Spinal cord (tissue), 10 donors: ENCODE data around the gene FBN2. TPM values are rescaled to one million over a fixed set of nuclear protein-coding genes. Genes with fewer than 3 reads are reported as not detected.

Source experiments
- DNase-seq, 6 donors: peaks; one replicate each; pipeline versions ENCODE4 v3.0.0 to v3.0.0-alpha.2; 2013 to 2015; ENCODE audit warnings: low spot score in 6 of 6, low read depth in 4 of 6
- H3K27ac ChIP-seq: one replicate; pipeline ENCODE4 v1.5.1; 2013; ENCODE audit warnings: low read depth, low read length, control low read depth
- H3K27me3 ChIP-seq: one replicate; pipeline ENCODE4 v1.6.1; 2013; ENCODE audit warnings: low read length; ENCODE audit not compliant: control insufficient read depth, insufficient read depth
- H3K36me3 ChIP-seq: one replicate; pipeline ENCODE4 v1.6.1; 2013; ENCODE audit warnings: low read length; ENCODE audit not compliant: control insufficient read depth, insufficient read depth
- H3K4me1 ChIP-seq: one replicate; pipeline ENCODE4 v1.6.1; 2013; ENCODE audit warnings: low read length; ENCODE audit not compliant: control insufficient read depth, insufficient read depth
- H3K4me3 ChIP-seq: one replicate; pipeline ENCODE4 v1.5.1; 2013; ENCODE audit warnings: low read depth, low read length, control low read depth
- H3K9me3 ChIP-seq: one replicate; pipeline ENCODE4 v1.6.1; 2013; ENCODE audit warnings: low read length; ENCODE audit not compliant: control insufficient read depth, insufficient read depth
- WGBS: methylation state at CpG from one replicate; pipeline ENCODE4 v1.1.5; 2013; ENCODE audit warnings: missing lambda C conversion rate; ENCODE audit not compliant: insufficient coverage; 5-methylcytosine and 5-hydroxymethylcytosine counted together
- polyA plus RNA-seq, 2 donors: library from polyadenylated mRNA; unstranded; fragments of 120-200 nt; gene quantifications; one replicate each; pipeline ENCODE4 v1.2.1, GENCODE V29; 2013; ENCODE audit not compliant: insufficient read length in 2 of 2
- total RNA-seq, 2 donors: library from RNA; depleted of rRNA in 1 of 2; stranded (reverse); fragments of 120-200 nt in 1 of 2; fragments of >200 nt in 1 of 2; gene quantifications; one replicate each; pipeline versions ENCODE4 v1.2.3 to v1.2.4, GENCODE V29; 2013 to 2014
- donor health status: healthy.

Gene FBN2
- total and polyA plus RNA-seq, 4 donors, result 11.9 to 134 (median 59.4) TPM

DNA sequence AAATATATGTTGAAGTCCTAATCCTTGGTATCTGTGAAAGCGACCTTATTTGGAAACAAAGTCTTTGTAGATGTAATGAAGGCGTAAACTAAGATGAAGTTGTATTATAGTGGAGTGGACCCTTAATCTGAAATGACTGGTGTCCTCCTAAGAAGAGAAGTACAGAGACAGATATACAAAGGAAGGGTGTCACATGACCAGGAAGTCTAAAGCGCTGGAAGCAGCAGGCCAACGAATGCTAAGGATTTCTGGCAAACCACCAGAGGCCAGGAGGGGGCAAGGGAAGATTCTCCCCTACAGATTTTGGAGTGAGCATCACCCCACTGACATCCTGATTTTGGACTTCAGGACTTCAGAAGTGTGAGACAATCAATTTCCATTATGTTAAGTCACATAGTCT, 292.1 kb downstream of the FBN2 start:
- no peak for DNase-seq
- WGBS, result 91% methylated on average over 4 of the region's 4 CpGs
- no peak overlapping the region for H3K4me3 ChIP-seq
- no peaks in the 10 kb centered on the region for H3K9me3 ChIP-seq
- no peak overlapping the region for H3K27ac ChIP-seq
- H3K36me3 ChIP-seq, result no peaks in the 10 kb centered on the region
- H3K27me3 ChIP-seq, result no peaks in the 10 kb centered on the region
- H3K4me1 ChIP-seq, result no peaks in the 10 kb centered on the region

DNA sequence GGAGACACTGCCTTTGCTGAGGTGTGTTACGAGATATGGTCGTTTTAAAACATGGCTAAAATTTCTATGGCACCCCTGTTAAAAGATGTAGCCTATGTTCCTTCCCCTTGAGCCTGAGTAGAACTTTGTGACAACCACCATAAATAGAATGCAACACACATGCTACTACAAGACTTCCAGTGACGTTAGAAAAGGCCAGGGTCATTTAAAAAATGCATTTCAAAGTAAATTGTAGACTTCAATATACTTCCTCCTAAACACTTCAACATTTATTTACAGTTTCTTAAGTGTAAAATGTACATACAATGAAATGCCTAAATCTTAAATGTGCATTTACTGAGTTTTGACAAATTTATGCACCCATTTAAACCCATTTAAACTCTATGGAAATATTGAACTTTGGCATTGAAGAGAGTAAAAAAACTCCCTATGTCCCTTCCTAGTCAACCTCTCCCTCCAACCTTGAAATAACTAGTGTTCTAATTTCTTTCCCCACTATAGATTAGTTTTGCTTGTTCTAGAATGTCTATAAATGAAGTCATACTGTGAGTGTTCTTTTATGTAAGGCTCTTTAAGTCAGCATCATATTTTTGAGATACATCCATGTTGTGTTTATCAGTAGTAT, 294.0 kb downstream of the FBN2 start:
- Histone ChIP-seq H3K36me3 (no peaks in the 10 kb centered on the region), H3K27ac (no peak overlapping the region), H3K9me3 (no peaks in the 10 kb centered on the region), H3K4me3 (no peak overlapping the region), H3K27me3 (no peaks in the 10 kb centered on the region), H3K4me1 (no peaks in the 10 kb centered on the region)
- no peak for DNase-seq
- no CpG with 5 or more reads among the region's 3 CpGs for WGBS

- Histone ChIP-seq H3K27ac (no peak overlapping the region), H3K27me3 (no peaks in the 10 kb centered on the region), H3K36me3 (no peaks in the 10 kb centered on the region), H3K4me3 (no peak overlapping the region), H3K9me3 (no peaks in the 10 kb centered on the region), H3K4me1 (no peaks in the 10 kb centered on the region)
- DNase-seq, result no peak
- no CpG with 5 or more reads among the region's 2 CpGs for WGBS
These were observed 296.9 kb downstream of the FBN2 start for GRCh38 chr5:128241051-128241695.

GRCh38 chr5:128237546-128237945, 300.5 kb downstream of the FBN2 start:
- WGBS, result 64% methylated on average over 4 of the region's 8 CpGs
- no peak overlapping the region for H3K27ac ChIP-seq
- DNase-seq, result peak in 2 of 6 donors; percentile 53 to 83
- no peaks in the 10 kb centered on the region for H3K27me3 ChIP-seq
- no peaks in the 10 kb centered on the region for H3K4me1 ChIP-seq
- H3K36me3 ChIP-seq, result no peaks in the 10 kb centered on the region
- no peak overlapping the region for H3K4me3 ChIP-seq
- no peaks in the 10 kb centered on the region for H3K9me3 ChIP-seq

DNA sequence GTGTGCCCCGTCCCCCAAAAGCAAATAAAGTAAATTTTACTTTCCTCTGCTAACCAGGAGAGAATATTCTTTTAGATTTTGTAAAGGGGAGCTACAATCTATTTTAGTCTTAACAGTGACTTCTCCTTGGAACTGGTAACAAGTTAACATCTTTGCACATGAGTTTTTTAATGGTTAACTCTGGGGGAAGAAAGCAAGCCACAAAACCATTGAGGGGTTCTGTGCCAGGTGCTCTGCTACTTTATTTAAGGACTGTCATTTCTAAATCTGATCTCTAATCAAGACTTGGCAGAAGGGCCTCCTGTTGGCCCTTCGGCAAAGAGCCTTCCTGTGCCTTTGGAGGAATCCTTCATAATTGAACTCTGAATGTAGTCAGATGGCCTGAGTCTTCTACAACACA, 301.0 kb downstream of the FBN2 start:
- no peak overlapping the region for H3K4me3 ChIP-seq
- no peaks in the 10 kb centered on the region for H3K27me3 ChIP-seq
- H3K27ac ChIP-seq, result no peak overlapping the region
- DNase-seq, result no peak
- no peaks in the 10 kb centered on the region for H3K36me3 ChIP-seq
- H3K9me3 ChIP-seq, result no peaks in the 10 kb centered on the region
- no CpG with 5 or more reads among the region's 2 CpGs for WGBS
- H3K4me1 ChIP-seq, result no peaks in the 10 kb centered on the region

DNA sequence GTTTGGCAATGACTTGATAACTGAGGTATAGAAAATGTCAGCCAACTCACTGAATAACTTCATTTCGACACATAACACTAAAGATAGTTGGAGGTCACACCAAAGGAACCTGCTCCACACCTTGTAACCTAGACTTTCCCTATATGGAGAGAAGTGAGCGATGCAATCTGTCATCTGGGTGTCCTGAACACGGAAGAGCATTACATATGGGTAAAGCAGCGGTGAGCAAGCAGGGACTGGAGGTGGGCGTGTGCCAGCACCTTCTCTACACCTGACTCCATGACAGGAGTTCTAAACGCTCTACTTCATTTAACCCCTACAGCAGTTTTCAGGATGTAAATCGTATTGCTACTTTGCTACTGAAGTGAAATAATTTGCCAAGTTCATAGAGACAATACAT, 301.7 kb downstream of the FBN2 start:
- Histone ChIP-seq H3K4me3 (no peak overlapping the region), H3K36me3 (no peaks in the 10 kb centered on the region), H3K4me1 (no peaks in the 10 kb centered on the region), H3K27ac (no peak overlapping the region), H3K27me3 (no peaks in the 10 kb centered on the region), H3K9me3 (no peaks in the 10 kb centered on the region)
- WGBS, result 93% methylated on average over 3 of the region's 7 CpGs
- DNase-seq, result no peak

DNA sequence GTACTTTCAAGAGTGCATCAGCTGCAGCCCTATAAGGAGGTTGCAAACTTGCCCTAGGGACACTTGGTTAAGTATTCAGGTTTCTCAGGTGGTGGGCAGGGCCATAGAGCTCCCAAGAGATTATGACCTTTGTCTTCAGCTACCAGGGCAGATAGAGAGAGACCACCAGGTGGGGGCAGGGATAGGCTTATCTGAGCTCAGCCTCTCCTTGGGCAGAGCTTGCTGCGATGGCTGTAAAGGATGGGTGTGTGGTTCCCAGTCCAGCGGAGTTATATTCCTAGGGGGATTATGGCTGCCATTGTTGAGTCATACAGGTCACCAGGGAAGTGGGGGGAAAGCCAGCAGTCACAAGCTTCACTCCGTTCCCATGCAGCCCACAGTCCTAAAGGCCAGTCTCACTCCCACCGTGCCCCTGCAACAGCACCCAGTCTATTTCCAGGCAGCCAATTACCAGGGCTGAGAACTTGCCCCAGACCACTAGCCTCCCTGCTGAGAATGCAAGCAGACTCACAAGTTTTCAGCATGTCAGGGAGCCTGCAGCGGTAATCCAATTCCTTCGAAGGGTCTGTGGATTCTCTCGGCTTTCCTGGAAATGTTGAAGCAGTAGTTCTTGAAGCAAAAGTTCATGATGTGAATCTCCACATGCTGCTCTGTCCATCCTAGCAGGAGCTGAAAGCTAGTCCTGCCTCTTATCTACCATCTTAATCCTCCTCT, 303.0 kb downstream of the FBN2 start:
- 95% methylated on average over 4 of the region's 7 CpGs for whole genome bisulfite sequencing
- Histone ChIP-seq H3K9me3 (no peaks in the 10 kb centered on the region), H3K27ac (no peak overlapping the region), H3K36me3 (no peaks in the 10 kb centered on the region), H3K4me1 (no peaks in the 10 kb centered on the region), H3K4me3 (no peak overlapping the region), H3K27me3 (no peaks in the 10 kb centered on the region)
- no peak for DNase-seq

GRCh38 chr5:128228521-128228920, 309.5 kb downstream of the FBN2 start:
- no peaks in the 10 kb centered on the region for H3K27me3 ChIP-seq
- H3K27ac ChIP-seq, result no peak overlapping the region
- H3K36me3 ChIP-seq, result no peaks in the 10 kb centered on the region
- no peak overlapping the region for H3K4me3 ChIP-seq
- no CpG with 5 or more reads among the region's 3 CpGs for WGBS
- DNase-seq, result peak in 3 of 6 donors; percentile 15 to 76 (median 75)
- peaks cover 6% of the 10 kb centered on the region for H3K4me1 ChIP-seq
- peaks cover 2% of the 10 kb centered on the region for H3K9me3 ChIP-seq

- Histone ChIP-seq H3K27ac (no peak overlapping the region), H3K36me3 (no peaks in the 10 kb centered on the region), H3K9me3 (peaks cover 2% of the 10 kb centered on the region), H3K4me1 (peaks cover 6% of the 10 kb centered on the region), H3K27me3 (no peaks in the 10 kb centered on the region), H3K4me3 (no peak overlapping the region)
- WGBS, result no CpG with 5 or more reads among the region's 3 CpGs
- DNase-seq, result peak in 1 of 6 donors; percentile 31
These were observed 310.0 kb downstream of the FBN2 start for GRCh38 chr5:128228008-128228407.
